ENCODE results near the gene ZDHHC1. TPM values are rescaled to one million over a fixed set of nuclear protein-coding genes. Genes with fewer than 3 reads are reported as not detected.

ZDHHC1 gene
- total and polyA plus RNA-seq, 2 donors (not counting 3 experiments of a cell fraction or from before 2014, with no cell fraction given): 11.4 to 14.4 TPM

- DNase-seq (ENCODE audit: low read depth, low spot score): no peak
- CTCF ChIA-PET: interaction anchor here (0.7 to 3.1 kb wide), 17 partner anchors 9 to 448 kb away, joined by 3 to 34 read pairs (median 6); partner anchors contain the start of genes KCTD19 and LRRC36
- BruUV-seq (replicated peaks): no TSS peak
- Histone ChIP-seq H3K9me3 (replicated peaks; ENCODE audit: control insufficient read depth, insufficient read depth, low read length) (no peaks in the 10 kb centered on the region), H3K4me1 (ENCODE audit: control insufficient read depth, extremely low read depth, insufficient read depth, low read length) (peaks cover 13% of the 10 kb centered on the region), H4K20me1 (replicated peaks; ENCODE audit: control insufficient read depth, extremely low read depth, insufficient read depth, low read length) (no peaks in the 10 kb centered on the region), H2AFZ (ENCODE audit: low read depth, low read length) (peak overlapping the region; percentile 75), H3K4me2 (ENCODE audit: insufficient read depth, low read length) (peak overlapping the region; percentile 35), H3K4me3 (replicated peaks in 1 of 3; ENCODE audit: insufficient read depth in 1 of 3, low read depth in 1 of 3, low read length in 3 of 3) (no peak overlapping the region), H3K27me3 (ENCODE audit: control insufficient read depth in 2 of 2, insufficient read depth in 2 of 2, low read length in 2 of 2) (peaks cover 9 to 11% of the 10 kb centered on the region in 2 experiments), H3K9ac (replicated peaks; ENCODE audit: extremely low read depth, insufficient read depth, low read length) (peak overlapping the region; percentile 2), H3K36me3 (ENCODE audit: control insufficient read depth in 2 of 2, extremely low read depth in 1 of 2, insufficient read depth in 2 of 2, low read length in 2 of 2) (no peaks in the 10 kb centered on the region), H3K79me2 (ENCODE audit: control insufficient read depth, insufficient read depth, low read length) (no peaks in the 10 kb centered on the region), H3K27ac (ENCODE audit: insufficient read depth, low read depth, low read length) (no peak overlapping the region), H3K9me1 (replicated peaks; ENCODE audit: control insufficient read depth, extremely low read depth, insufficient read depth, low read length) (no peaks in the 10 kb centered on the region)
- TF ChIP-seq EZH2 (IDR thresholded peaks at IDR 0.05; ENCODE audit: borderline replicate concordance, low read depth, low read length, severe bottlenecking) (no peak), CTCF (IDR thresholded peaks at IDR 0.05; ENCODE audit: extremely low read depth in 1 of 2, insufficient read depth in 1 of 2, low read depth in 1 of 2, low read length in 2 of 2) (no peak), MAX (IDR thresholded peaks at IDR 0.05; ENCODE audit: insufficient read depth, insufficient read length) (no peak), POLR2AphosphoS5 (IDR thresholded peaks at IDR 0.05; ENCODE audit: insufficient read depth, low read depth, low read length) (no peak), FOS (IDR thresholded peaks at IDR 0.05; ENCODE audit: borderline replicate concordance, insufficient read depth, low read length) (no peak), POLR2A (IDR thresholded peaks at IDR 0.05; ENCODE audit: low read depth, low read length) (no peak), GATA2 (IDR thresholded peaks at IDR 0.05; ENCODE audit: insufficient read depth, insufficient read length, low read depth, low read length) (no peak), JUN (IDR thresholded peaks at IDR 0.05; ENCODE audit: borderline replicate concordance, insufficient read depth, insufficient read length, low read depth) (no peak), MYC (IDR thresholded peaks at IDR 0.05; ENCODE audit: low read depth, low read length) (no peak)
- dilution Hi-C loops (cut with MboI; ENCODE audit: extremely low pct_ligation_motif_present, low sequenced_read_pairs) (no loop called here), intact Hi-C loops (cut with micrococcal nuclease) (loop anchor here (1.0 to 10.0 kb wide), 7 partner anchors 21 to 439 kb away; partner anchors contain the start of genes E2F4, ELMO3, EXOC3L1 and KCTD19)
- no peak for FAIRE-seq
- POLR2A ChIA-PET: no interaction called here
Measured at GRCh38 chr16:67393788-67394154, 22.5 kb downstream of the ZDHHC1 start.
